T-helper 2 cell (primary cell): ENCODE measurements around the gene BNIP3.
"Not testable (repeated sequence)": the region's sequence is repeated elsewhere in the genome, so short reads cannot be mapped to it uniquely, and the experiment has no call there.

Experiments
- DNase-seq, 5 experiments: peaks; one replicate each; pipeline versions ENCODE4 v3.0.0 to v3.0.0-alpha.2; 2012 to 2022

BNIP3 gene

DNA sequence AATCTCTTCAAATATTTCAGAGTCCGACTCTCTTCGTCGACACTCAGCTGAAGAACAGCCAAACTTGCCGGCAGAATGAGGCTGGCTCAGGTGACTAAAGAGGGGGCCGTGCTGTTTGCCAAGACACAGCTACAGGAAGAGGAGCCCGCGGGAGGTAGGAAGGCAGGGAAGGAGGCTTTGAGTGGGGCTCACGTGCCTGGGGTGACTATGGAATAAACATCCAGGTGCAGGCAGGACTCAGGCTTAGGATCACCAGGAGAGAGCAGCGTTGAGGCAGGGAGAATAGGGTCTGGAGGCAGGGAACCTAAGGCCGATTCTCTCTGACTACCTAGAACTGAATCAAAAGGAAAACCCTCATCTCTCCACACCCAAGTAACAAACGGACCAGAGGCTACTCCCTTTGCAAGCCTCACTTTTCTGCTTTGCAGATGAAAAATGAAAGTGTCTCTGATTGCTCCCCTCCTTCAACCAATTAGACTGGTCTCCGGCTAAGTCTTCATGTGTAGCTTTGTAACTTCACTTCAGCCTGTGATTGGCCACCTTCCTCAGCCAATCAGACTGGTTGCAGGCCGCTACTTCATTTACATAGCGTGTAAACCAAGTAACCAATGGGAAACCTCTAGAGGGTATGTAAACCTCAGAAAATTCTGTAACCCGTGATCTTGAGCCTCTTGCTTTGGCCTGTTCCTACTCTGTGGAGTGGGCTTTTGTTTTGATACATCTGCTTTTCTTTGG lies 19.7 kb upstream of the BNIP3 start:
- DNase-seq = peak in 2 of 5 experiments; percentile 22 to 64

DNA sequence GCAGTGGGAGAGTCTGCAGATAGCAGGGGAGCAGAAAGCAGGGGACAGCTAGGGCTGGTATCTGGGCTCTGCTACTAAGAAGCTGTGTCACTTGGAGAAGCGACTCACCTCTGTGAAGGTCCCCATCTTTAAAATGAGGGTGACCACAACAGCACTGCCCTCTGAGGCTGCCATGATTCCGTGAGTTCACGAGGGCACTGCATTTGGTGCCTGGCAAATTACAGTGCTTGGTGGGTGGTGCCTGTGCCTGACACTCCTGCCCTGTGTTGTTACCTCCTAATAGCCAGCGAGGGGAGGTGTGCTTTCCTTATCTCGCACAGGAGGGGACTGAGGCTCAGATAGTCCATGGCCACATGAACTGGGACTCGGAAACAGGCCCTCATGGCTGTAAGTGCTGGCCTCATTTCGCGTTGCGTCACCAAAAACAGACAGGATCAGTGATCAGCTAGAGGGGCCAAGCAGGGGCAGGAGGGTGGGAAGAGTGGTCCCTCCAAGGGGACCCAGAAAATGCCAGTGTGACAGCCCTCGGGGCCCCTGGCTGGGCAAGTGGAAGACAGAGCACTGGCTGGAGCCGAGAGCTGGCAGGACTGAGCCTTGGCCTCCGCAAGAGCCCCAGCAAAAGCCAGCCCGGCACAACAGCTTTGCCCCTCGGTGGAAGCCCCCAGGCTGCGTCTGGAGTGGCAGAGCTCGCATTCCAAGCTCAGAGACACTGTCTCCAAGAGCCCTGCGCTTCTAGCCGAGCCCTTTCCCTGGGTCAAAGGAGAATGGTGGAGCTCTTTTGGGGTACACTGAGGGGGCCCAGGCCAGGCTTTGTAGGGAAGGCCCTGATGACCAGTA lies 17.3 kb upstream of the BNIP3 start:
- no peak for DNase-seq

DNA sequence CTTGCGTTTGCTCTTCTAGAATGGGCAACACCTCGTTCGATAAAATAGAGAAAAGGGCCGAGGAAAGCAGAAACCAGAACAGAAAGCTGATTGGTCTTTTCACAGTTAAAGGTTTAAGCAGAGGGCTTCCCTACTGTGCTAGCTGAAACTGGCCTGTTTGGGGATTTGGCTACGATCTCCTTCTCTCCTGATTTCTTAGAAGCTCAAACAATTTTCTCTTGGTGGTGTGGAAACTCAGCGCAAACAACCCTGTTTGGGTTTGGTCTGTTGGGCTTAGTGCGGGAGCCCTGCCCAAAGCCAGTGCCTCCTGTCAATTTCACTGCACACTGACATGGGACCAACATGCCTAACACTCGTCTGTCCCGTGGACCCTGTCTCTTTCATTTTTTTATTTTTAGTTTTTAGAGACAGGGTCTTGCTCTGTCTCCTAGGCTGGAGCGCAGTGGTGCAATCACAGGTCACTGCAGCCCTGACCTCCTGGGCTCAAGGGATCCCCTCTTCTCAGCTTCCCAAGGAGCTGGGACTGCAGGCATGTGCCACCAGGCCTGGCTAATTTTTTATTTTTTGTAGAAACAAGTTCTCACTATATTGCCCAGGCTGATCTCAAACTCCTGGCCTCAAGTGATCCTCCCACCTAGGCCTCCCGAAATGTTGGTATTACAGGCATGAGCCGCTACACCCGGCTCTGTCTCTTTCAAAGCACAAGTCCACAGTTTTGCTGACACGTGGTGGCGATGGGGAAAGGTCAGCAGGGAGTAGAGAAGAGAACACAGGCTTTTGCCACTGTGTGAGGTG lies 16.5 kb upstream of the BNIP3 start:
- DNase-seq = no peak

DNA sequence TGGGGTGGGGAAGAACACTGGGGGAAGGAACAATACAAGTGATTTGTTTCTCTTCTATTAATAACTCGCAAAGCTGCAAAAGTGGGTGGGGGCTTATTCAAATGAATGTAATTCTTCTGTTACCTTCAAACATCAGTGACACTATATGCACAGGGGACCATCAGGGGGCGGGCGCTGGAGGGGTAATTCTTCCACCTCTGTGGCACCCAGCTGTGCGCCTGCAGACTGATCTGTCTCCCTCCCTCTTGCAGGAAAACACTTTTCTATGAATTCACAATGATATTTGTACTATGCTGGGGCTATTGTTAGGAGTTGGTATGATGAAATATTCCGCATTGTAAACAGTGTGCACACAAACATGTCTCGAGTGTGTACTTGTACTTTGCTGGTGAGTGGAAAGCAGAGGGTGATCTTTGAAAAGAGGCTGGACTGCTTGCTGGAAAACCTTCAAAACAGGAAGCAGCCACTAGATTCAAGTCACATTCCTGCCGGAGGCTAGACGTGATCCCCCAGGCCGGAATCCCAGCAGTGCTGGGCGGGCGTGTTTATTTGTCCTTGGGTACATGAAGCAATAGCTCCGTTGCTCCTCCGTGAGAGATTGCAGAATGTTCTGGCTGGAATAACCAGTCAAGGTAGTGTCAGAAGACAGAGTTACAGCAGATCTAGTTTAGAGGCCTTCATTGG lies 15.8 kb upstream of the BNIP3 start:
- DNase-seq = no peak

DNA sequence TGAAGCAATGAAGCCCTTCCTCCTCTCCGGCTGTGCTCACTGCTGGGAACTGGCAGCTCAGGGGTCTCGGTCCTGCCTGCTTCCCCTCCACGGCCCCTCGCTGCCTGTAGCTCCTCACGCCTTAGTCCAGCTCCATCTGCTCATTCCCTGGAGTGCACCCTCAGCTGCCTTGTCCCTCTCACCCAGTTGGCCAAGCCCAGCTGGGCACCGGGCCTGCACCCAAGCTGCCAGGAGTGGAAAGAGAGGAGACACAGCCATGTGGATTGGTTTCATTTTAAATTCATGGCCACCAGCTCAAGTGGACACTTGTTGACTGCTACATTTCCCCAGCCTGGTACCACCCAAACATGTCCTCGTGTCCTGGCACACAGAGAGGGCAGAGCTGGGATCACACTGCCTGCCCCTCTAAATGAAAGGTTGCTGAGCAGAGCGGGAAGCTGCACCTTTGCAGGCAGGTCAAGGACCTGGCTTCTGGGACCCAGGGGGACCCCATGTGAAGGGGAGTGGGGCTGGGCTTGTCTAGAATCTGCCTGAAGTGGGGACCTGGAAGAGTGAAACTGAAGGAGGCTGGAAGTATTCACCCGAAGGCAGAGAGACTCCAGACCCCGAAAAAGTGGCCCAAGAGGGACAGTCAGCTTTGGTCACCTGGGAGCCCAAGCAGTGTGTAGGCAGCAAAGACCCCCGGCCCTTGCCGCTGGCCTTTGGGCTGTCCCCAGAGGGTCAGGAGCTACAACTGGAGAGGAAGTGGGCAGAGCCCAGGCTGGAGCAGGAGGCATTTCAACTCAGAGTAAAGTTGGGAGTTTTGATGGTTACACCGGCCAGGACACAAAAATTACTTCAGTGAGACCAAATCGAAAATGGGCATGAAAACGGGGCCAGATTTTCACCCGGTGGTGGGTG lies 15.0 kb upstream of the BNIP3 start:
- no peak for DNase-seq

DNA sequence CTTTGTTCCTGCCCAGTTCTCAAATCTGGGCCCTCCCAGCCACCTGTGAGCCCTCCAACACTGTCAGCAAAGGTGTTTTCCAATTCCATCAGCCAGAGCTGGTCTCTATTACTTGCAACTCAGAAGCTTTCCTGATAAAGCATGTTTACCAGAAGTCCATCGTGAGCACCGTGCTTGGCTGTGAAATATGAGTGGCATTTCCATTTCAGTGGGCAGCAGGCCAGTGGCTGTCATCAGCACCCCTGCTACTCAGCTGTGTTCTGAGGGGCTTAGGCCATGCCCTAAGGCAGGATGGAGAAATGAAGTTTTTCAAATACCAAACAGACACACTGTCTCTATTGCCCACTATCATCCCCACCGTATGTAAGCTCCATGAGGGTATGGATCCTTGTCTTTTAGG lies 12.7 kb upstream of the BNIP3 start:
- no peak for DNase-seq

DNA sequence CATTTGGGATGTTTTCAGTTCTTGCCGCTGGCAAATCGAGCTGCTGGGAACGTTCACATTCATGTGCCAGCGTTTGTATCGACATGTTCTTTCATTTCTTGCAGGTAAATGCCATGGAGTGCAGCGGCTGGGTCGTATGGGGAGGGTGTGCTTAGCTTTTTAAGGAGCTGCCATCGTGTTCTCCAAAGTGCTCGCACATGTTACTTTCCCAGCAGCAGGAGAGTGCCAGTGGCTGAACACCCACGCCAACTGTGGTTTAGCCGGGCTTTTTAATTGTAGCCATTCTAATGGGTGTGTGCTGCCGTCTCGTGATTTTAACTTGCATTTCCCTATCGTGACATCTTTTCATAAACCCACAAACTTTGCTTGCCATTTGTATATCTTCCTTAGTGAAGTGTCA lies 11.6 kb upstream of the BNIP3 start:
- no peak for DNase-seq

DNA sequence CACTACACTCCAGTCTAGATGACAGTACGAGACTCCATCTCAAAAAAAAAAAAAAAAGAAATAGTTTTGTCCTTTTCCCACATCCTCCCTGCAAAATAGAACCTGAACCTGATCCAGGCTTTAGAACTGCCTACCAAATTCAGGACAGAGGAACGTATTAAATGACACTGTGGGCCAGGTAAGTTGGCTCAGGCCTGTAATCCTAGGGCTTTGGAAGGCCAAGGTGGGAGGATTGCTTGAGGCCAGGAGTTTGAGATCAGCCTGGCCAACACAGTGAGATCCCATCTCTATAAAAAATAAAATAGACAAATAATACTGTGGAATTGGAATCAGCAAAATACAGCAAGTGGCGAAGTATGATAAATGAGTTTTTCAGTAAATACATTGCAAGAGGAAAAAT lies 10.0 kb upstream of the BNIP3 start:
- DNase-seq = no peak

DNA sequence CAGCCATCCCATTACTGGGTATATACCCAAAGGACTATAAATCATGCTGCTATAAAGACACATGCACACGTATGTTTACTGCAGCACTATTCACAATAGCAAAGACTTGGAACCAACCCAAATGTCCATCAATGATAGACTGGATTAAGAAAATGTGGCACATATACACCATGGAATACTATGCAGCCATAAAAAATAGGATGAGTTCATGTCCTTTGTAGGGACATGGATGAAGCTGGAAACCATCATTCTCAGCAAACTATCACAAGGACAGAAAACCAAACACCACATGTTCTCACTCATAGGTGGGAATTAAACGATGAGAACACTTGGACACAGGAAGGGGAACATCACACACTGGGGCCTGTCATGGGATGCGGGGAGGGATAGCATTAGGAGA lies 6.1 kb upstream of the BNIP3 start:
- DNase-seq = not testable (repeated sequence)

DNA sequence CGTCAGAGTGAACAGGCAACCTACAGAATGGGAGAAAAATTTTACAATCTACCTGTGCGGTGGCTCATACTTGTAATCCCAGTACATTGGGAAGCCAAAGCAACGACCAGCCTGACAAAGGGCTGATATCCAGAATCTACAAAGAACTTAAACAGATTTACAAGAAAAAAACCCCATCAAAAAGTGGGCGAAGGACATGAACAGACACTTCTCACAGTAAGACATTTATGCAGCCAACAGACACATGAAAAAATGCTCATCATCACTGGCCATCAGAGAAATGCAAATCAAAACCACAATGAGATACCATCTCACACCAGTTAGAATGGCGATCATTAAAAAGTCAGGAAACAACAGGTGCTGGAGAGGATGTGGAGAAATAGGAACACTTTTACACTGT lies 5.6 kb upstream of the BNIP3 start:
- not testable (repeated sequence) for DNase-seq

DNA sequence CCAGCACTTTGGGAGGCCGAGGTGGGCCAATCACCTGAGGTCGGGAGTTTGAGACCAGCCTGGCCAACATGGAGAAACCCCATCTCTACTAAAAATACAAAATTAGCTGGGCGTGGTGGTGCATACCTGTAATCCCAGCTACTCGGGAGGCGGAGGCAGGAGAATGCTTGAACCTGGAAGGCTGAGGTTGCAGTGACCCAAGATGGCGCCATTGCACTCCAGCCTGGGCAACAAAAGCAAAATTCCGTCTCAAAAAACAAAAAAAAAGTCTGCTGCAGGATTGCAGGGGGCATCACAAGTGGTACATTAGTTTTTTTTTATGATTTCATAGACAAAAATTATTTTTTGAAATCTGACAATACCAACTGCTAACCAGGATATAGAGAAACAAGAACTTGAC lies 5.1 kb upstream of the BNIP3 start:
- DNase-seq = not testable (repeated sequence)

DNA sequence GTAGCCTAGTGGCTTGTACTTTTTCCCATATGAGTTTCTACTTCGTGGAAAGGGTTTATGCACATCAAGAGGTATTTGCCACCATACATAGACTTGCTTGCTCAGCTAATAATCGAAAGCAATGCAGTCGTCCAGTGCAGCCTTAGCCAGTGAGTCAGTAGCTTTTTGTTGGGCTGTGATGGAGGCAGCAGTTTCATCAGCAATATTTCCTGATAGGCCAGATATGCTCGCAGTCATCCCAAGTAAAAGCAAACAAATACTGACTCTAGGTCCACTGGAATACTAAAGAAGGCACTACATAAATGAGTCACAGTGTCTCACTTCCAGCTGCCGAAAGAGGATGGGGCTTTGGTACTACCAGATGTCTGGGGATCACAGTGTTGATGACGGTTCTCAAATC lies 2.1 kb upstream of the BNIP3 start:
- no peak for DNase-seq

DNA sequence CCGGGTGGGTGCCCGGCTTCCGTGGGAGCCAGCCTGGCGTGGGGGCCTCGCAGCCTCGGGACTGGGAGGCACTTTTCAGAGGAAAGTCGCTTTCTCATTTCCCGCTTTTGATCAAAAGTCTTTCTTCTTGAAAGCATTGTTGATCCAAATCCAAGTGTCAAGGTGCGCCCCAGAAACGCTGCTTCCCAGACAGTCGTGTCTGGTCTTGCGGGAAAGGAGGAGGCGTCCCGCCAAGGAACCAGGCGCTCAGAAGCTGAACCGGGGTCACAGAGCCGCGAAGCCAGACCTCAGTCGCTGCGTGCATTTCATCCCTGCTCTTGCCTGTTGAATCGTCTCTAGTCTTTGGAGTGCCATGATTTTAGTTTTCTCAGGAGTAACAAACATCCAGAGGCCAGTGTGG lies 1.1 kb upstream of the BNIP3 start:
- DNase-seq = no peak

DNA sequence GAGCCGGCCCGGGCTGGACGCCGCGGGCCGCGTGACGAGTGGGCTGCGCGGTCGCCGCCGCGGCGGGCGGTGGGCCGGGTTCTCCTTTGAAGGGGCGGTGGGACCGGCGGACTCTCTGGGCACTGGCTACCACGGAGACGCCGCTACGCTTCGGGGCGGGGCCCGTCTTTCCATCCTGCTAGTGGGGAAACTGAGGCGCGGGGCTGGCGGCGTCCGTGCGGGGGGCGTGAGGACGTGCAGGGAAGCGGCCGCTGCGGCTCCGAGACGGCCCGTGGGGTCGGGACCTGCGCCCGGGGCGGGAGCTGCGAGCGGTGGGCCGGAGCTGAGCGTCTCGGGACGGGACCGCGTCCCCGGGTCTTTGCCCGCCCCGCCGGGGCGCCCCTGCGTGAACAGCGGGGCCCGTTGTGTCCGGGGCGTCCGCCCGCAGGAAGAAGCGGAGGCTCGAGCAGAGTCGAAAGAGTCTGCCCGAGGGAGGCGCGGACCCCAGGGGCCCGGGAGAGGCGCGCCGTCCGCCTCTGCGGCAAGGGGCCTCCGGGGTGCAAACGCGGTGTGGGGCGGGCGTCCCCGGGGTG lies 548 bp upstream of the BNIP3 start:
- peak in 1 of 5 experiments; percentile 21 for DNase-seq

DNA sequence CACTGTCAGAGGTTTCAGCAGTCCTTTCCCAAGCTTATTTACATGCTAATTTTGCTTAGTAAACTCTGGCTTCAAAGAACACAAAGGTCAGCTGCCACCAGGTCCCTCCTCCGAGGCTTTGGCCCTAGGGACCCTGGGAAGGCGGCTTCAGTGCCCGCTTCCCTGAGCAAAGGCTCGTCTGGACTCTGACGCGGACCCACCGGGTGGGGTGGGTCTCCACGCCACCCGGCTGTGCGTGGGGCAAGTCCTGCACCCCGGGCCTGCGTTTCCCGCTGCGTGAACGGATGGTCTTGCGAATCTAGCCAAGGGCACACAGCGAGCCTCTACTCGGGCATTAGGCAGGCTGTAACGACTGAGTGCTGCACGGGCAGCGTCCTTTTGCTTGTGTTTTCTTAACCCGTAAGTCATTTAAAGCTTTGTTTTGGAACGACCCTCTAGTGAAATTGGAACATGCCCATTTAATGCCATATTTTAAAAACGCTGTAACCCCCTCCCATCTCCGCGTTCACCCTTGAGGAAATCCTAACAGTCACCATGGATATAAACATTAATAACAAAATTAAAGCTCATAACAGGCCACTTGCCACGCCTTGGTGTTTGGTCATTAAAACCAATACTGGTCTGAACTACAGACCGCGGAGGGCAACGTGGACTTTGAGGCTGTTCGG lies 828 bp downstream of the BNIP3 start:
- peak in 1 of 5 experiments; percentile 17 for DNase-seq

DNA sequence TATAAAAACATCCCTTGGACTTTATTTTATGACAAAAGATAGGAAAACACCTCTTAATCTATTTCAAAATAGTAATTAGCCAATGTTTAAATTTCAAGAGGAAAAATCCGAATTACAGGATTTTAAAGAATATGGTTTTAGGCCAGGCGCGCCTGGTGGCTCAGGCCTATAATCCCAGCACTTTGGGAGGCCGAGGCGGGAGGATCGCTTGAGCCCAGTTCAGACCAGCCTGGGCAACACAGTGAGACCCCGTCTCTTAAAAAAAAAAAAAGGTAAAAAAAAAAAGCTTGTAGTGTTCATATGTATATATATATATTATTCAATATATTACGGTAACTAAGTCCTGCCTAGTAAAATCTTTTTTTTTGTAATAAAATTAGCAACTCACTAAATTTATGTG lies 1.4 kb downstream of the BNIP3 start:
- no peak for DNase-seq

DNA sequence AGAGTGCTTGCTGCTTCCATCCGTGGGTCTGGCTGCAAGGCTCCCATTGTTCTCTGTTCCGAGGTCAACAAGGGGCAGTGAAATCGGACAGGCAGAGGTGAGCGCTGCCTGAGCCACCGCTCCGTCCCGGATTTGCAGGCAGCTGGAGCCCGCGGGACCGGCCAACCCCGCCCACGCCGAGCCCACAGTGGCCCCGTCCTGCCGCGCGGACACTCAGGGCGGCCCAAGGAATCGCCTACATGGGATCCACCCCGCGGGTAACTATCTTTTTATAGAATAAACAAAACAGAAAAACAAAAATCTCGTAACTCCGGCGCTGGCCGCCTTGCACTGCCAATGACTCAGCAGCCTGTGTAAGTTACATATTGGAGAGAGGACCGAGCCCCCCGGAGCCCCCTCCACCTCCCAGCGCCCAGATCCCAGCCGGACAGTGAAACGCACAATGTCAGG lies 1.9 kb downstream of the BNIP3 start:
- no peak for DNase-seq

DNA sequence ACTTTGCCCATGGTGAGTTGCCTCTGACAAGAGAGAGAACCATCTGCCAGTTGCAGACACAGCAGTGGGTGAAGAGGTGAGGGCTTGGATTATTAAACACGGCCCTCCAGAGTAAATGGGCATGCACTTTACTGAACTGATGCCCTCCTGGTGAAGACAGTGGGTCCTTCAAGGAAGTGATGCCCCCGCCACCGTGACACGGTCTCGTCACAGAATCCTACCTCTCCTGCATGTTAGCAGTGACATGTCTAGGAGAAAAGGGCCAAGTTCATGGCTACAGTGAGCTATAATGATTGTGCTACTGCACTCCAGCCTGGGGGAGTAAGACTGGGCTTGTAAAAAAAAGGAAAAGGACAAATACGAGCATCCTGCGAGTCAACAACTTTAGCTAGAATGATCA lies 2.4 kb downstream of the BNIP3 start:
- DNase-seq = no peak

DNA sequence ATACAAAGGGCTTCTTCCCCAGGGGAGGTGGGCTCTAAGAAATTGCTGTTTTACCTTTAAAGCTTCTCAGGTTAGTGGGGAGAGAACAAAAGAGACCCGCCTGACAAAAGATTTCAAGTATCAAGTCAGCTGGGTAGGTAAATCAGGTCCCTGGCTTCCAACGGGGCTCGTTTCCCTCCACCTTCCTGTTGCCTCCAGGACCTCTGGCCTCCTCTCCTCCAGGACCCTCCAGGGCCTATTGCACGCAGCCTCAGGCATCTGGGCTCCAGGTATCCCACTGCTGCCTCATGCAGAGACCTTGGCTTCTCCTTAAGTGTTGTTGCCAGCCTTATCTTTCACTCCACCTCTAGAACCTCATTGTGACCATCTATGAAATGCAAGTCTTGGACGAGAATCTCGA lies 2.9 kb downstream of the BNIP3 start:
- DNase-seq = no peak

DNA sequence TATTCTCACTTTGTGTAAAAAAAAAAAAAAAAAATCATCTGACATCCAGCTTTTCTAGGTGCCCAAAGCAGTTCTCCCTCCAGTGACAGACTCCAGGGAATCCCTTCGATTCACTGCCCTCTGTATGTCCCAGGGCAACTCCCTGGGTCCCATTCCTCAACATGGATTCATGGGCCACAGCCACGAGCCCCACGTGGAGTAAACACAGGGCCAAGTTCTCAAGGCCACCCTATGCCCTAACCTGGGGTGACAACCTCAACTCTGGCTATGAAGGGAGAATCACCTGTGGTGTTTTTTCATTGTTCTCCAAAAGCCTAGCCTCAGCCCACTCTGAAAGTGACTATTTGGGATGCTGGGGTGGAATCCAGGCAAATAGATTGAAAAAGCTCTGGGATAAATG lies 3.4 kb downstream of the BNIP3 start:
- no peak for DNase-seq
